ENCODE data around the gene ZNF723. TPM values are rescaled to one million over a fixed set of nuclear protein-coding genes. Genes with fewer than 3 reads are reported as not detected.
"Not testable (repeated sequence)": the region's sequence is repeated elsewhere in the genome, so short reads cannot be mapped to it uniquely, and the experiment has no call there.

The ZNF723 gene
- total RNA-seq, 1 donor, result not detected

GRCh38 chr19:22831211-22831610 lies 880 bp upstream of the ZNF723 start:
- no peak overlapping the region for H3K4me3 ChIP-seq (ENCODE audit: low read depth, low read length)
- DNase-seq (ENCODE audit: low read depth), result no peak
- TF ChIP-seq CTCF (IDR thresholded peaks at IDR 0.05; ENCODE audit: insufficient read depth, low read depth, low read length), result no peak

GRCh38 chr19:22857713-22858320 lies 25.7 kb downstream of the ZNF723 start:
- DNase-seq (ENCODE audit: low read depth); H3K4me3 ChIP-seq (ENCODE audit: low read depth, low read length): not testable (repeated sequence)

- peak; percentile 13 for TF ChIP-seq CTCF (IDR thresholded peaks at IDR 0.05; ENCODE audit: insufficient read depth, low read depth, low read length)
- peak; percentile 16 for DNase-seq (ENCODE audit: low read depth)
- no peak overlapping the region for H3K4me3 ChIP-seq (ENCODE audit: low read depth, low read length)
Measured at GRCh38 chr19:22882797-22883196, 50.7 kb downstream of the ZNF723 start.

GRCh38 chr19:22893855-22894270 lies 61.8 kb downstream of the ZNF723 start:
- no peak for TF ChIP-seq CTCF (IDR thresholded peaks at IDR 0.05; ENCODE audit: insufficient read depth, low read depth, low read length)
- no peak for DNase-seq (ENCODE audit: low read depth)
- no peak overlapping the region for H3K4me3 ChIP-seq (ENCODE audit: low read depth, low read length)

- DNase-seq (ENCODE audit: low read depth), result no peak
- H3K4me3 ChIP-seq (ENCODE audit: low read depth, low read length), result no peak overlapping the region
- no peak for TF ChIP-seq CTCF (IDR thresholded peaks at IDR 0.05; ENCODE audit: insufficient read depth, low read depth, low read length)
Measured at GRCh38 chr19:22901431-22902130, 69.5 kb downstream of the ZNF723 start.

Small RNAs within 50 kb of the gene (small RNA-seq; reads per million reads assigned to genes)
- gene VN1R88P, result not detected

Other genes starting within 250 kb of the ZNF723 start
- 0.32 and 0.43 TPM in 2 replicates for gene ZNF492, start 198.0 kb upstream of the ZNF723 start, total RNA-seq
- gene ZNF99, start 48.1 kb upstream of the ZNF723 start, total RNA-seq, result not detected in 2 replicates
- not detected in 2 replicates for gene ZNF728, start 170.9 kb downstream of the ZNF723 start, total RNA-seq

Measured in fibroblast of villous mesenchyme (primary cell).